ENCODE data around the gene FERMT3.

- TF ChIP-seq, protein P1, sequence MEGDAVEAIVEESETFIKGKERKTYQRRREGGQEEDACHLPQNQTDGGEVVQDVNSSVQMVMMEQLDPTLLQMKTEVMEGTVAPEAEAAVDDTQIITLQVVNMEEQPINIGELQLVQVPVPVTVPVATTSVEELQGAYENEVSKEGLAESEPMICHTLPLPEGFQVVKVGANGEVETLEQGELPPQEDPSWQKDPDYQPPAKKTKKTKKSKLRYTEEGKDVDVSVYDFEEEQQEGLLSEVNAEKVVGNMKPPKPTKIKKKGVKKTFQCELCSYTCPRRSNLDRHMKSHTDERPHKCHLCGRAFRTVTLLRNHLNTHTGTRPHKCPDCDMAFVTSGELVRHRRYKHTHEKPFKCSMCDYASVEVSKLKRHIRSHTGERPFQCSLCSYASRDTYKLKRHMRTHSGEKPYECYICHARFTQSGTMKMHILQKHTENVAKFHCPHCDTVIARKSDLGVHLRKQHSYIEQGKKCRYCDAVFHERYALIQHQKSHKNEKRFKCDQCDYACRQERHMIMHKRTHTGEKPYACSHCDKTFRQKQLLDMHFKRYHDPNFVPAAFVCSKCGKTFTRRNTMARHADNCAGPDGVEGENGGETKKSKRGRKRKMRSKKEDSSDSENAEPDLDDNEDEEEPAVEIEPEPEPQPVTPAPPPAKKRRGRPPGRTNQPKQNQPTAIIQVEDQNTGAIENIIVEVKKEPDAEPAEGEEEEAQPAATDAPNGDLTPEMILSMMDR (IDR thresholded peaks at IDR 0.05; ENCODE audit: control extremely low read depth in 1 of 3, insufficient read depth in 1 of 3, low read depth in 1 of 3, low read length in 3 of 3) = no peak
- TF ChIP-seq RAD21 (IDR thresholded peaks at IDR 0.05 in 1 of 2, conservative IDR thresholded peaks at IDR 0.05 in 1 of 2; ENCODE audit: low read depth in 2 of 2, low read length in 2 of 2) (no peak), SP1 (IDR thresholded peaks at IDR 0.05; ENCODE audit: low read depth, low read length) (no peak)
These were observed 17.8 kb downstream of the FERMT3 start for GRCh38 chr11:64224151-64224890.

Measured in H1 (cell line).